A549 (cell line): ENCODE measurements around the gene RAET1L. TPM values are rescaled to one million over a fixed set of nuclear protein-coding genes. Genes with fewer than 3 reads are reported as not detected.

ENCODE experiments used
- ATAC-seq, 2 experiments: fragments of 200-7000 bp in 1 of 2; fragments of >200 bp in 1 of 2; cut with Nextera tagmentation in 1 of 2; cut with Tn5 transposase in 1 of 2; 3 replicates each; pipeline versions ENCODE4 v1.8.0 to v1.9.1; 2018 to 2020; ENCODE audit warnings: mild to moderate bottlenecking in 1 of 2, moderate library complexity in 1 of 2
- CTCF ChIA-PET: fragments of 300-600 bp; sonication (Branson Sonifier 250); formaldehyde crosslinking; extraction: SDS; loops from one replicate; lab custom pipeline; 2021; ENCODE audit warnings: antibody characterized with exemption, inconsistent platforms; lab: Yijun Ruan, JAX
- POLR2A ChIA-PET: fragments of 350-600 bp; formaldehyde crosslinking; extraction: SDS; loops from one replicate; lab custom pipeline; 2021; ENCODE audit warnings: antibody characterized with exemption, inconsistent platforms; lab: Yijun Ruan, JAX
- DNase-seq, 2 experiments: peaks; one replicate each; pipeline versions ENCODE4 v3.0.0 to v3.0.0-alpha.2; 2011 to 2016; ENCODE audit warnings: low read depth in 1 of 2, low spot score in 1 of 2
- FAIRE-seq: peaks from 2 replicates; lab custom pipeline; 2011; peaks lifted over from hg19 to GRCh38; lab: Jason Lieb, UNC
- H3K27ac ChIP-seq, 2 experiments: fragments of >200 bp; sonication (Bioruptor Twin); formaldehyde crosslinking; 3 replicates each; pipeline ENCODE4 v1.5.1; 2016 to 2017
- H3K4me1 ChIP-seq: fragments of >200 bp; sonication (Bioruptor Twin); formaldehyde crosslinking; 3 replicates; pipeline ENCODE4 v1.6.1; 2016
- H3K4me2 ChIP-seq: fragments of >200 bp; sonication (Bioruptor Twin); formaldehyde crosslinking; 3 replicates; pipeline ENCODE4 v1.6.1; 2016
- H3K4me3 ChIP-seq: fragments of >200 bp; sonication (Bioruptor Twin); formaldehyde crosslinking; 3 replicates; pipeline ENCODE4 v1.5.1; 2016
- H3K9me3 ChIP-seq: fragments of >200 bp; sonication (Bioruptor Twin); formaldehyde crosslinking; 3 replicates; pipeline ENCODE4 v1.6.1; 2016
- CEBPB ChIP-seq, 2 experiments: fragments of >200 bp in 1 of 2; sonication (Bioruptor Twin) in 1 of 2; formaldehyde crosslinking in 1 of 2; IDR thresholded peaks; 2 replicates each; pipeline ENCODE4 v1.6.1; 2012 to 2016
- CHD4 ChIP-seq: fragments of 200-600 bp; sonication (generic); IDR thresholded peaks from 2 replicates; pipeline ENCODE4 v1.6.1; 2016; ENCODE audit warnings: antibody characterized with exemption, mild to moderate bottlenecking, borderline replicate concordance
- EP300 ChIP-seq, 2 experiments: fragments of >200 bp; sonication (Bioruptor Twin); formaldehyde crosslinking; IDR thresholded peaks; 2 replicates in 1 of 2; 3 replicates in 1 of 2; pipeline ENCODE4 v1.6.1; 2016 to 2017
- FOSL2 ChIP-seq, 2 experiments: fragments of 450-650 bp in 1 of 2; fragments of >200 bp in 1 of 2; sonication (Bioruptor Twin) in 1 of 2; formaldehyde crosslinking; IDR thresholded peaks; 2 replicates each; pipeline versions ENCODE4 v1.5.0 to v1.6.1; 2016 to 2020; ENCODE audit warnings: mild to moderate bottlenecking in 1 of 2, moderate library complexity in 1 of 2
- HES2 ChIP-seq: fragments of >200 bp; sonication (Bioruptor Twin); formaldehyde crosslinking; IDR thresholded peaks from 2 replicates; pipeline ENCODE4 v1.6.1; 2016
- HMGXB4 ChIP-seq: fragments of 250-450 bp; sonication (Bioruptor Pico); IDR thresholded peaks from 2 replicates; pipeline ENCODE4 v1.5.0; 2021; ENCODE audit warnings: mild to moderate bottlenecking, moderate library complexity, borderline replicate concordance
- HOXB13 ChIP-seq: fragments of 250-450 bp; sonication (Bioruptor Pico); IDR thresholded peaks from 2 replicates; pipeline ENCODE4 v1.5.0; 2020; ENCODE audit warnings: low read depth, mild to moderate bottlenecking, moderate library complexity
- HOXB5 ChIP-seq: fragments of 250-450 bp; sonication (Bioruptor Pico); IDR thresholded peaks from 2 replicates; pipeline ENCODE4 v1.5.0; 2020; ENCODE audit warnings: mild to moderate bottlenecking, moderate library complexity
- JUN ChIP-seq, 2 experiments: fragments of >200 bp; sonication (Bioruptor Twin); formaldehyde crosslinking; IDR thresholded peaks; 2 replicates in 1 of 2; 3 replicates in 1 of 2; pipeline ENCODE4 v1.6.1; 2016 to 2017
- JUNB ChIP-seq: fragments of >200 bp; sonication (Bioruptor Twin); formaldehyde crosslinking; IDR thresholded peaks from 2 replicates; pipeline ENCODE4 v1.6.1; 2016
- KDM5A ChIP-seq: fragments of 200-600 bp; sonication (generic); IDR thresholded peaks from 2 replicates; pipeline ENCODE4 v1.6.1; 2016; ENCODE audit warnings: antibody characterized with exemption, mild to moderate bottlenecking
- MAZ ChIP-seq: fragments of 150-350 bp; IDR thresholded peaks from 2 replicates; pipeline ENCODE4 v1.6.1; 2014; ENCODE audit warnings: antibody characterized with exemption, low read depth, low read length, borderline replicate concordance
- PBX3 ChIP-seq: IDR thresholded peaks from 2 replicates; pipeline ENCODE4 v1.6.1; 2012
- PHF8 ChIP-seq: fragments of 200-600 bp; sonication (generic); IDR thresholded peaks from 2 replicates; pipeline ENCODE4 v1.6.1; 2016; ENCODE audit warnings: low read depth, mild to moderate bottlenecking, antibody characterized with exemption, moderate library complexity, borderline replicate concordance
- POLR2AphosphoS2 ChIP-seq: conservative IDR thresholded peaks from 2 replicates; pipeline ENCODE4 v1.6.1; 2012; ENCODE audit warnings: low read length, improper control_type of control experiment, inconsistent platforms
- RFX5 ChIP-seq: fragments of 450-650 bp; IDR thresholded peaks from 2 replicates; pipeline ENCODE4 v1.7.1; 2014; ENCODE audit warnings: antibody characterized with exemption, mild to moderate bottlenecking, moderate library complexity
- RNF2 ChIP-seq: fragments of 200-600 bp; sonication (generic); IDR thresholded peaks from 2 replicates; pipeline ENCODE4 v1.6.1; 2016; ENCODE audit warnings: low read depth, mild to moderate bottlenecking, antibody characterized with exemption, moderate library complexity, borderline replicate concordance
- SMC3 ChIP-seq: fragments of >200 bp; sonication (Bioruptor Twin); formaldehyde crosslinking; IDR thresholded peaks from 3 replicates; pipeline ENCODE4 v1.6.1; 2018; ENCODE audit warnings: inconsistent platforms
- TP53 ChIP-seq: fragments of 250-450 bp; sonication (Bioruptor Pico); IDR thresholded peaks from 2 replicates; pipeline ENCODE4 v1.5.0; 2021; ENCODE audit warnings: mild to moderate bottlenecking, moderate library complexity
- ZC3H11A ChIP-seq: fragments of 450-650 bp; IDR thresholded peaks from 2 replicates; pipeline ENCODE4 v1.6.1; 2014; ENCODE audit warnings: antibody characterized with exemption, mild to moderate bottlenecking
- WGBS: methylation state at CpG from one replicate; pipeline ENCODE4 v1.1.6; 2017; ENCODE audit errors: missing lambda C conversion rate; 5-methylcytosine and 5-hydroxymethylcytosine counted together
- polyA plus RNA-seq, 4 experiments: library from polyadenylated mRNA; depleted of rRNA in 3 of 4; stranded (reverse); fragments of >200 nt; fragmentation: RNase III in 1 of 4; extraction: RNeasy Plus Mini Kit Qiagen cat#74134 plus additional on column Dnase treatment in 1 of 4; gene quantifications; 2 replicates in 3 of 4; 3 replicates in 1 of 4; pipeline ENCODE4 v1.2.3, GENCODE V29; 2011 to 2017

RAET1L gene
- polyA plus RNA-seq, 2 of the 4 experiments (the other 2 are of a cell fraction) = 0.22 TPM; not detected in 1

- no peak for FAIRE-seq
- 66% methylated on average over 7 of the region's 7 CpGs for WGBS
- H3K27ac ChIP-seq = no peak overlapping the region
These were observed 3.9 kb upstream of the RAET1L start for GRCh38 chr6:150029276-150029675.

GRCh38 chr6:150028799-150029198 is 3.5 kb upstream of the RAET1L start:
- ATAC-seq (no peak), FAIRE-seq (no peak), DNase-seq (no peak)
- ChIA-PET POLR2A (no interaction called here), CTCF (interaction anchor here (1.0 kb wide), 1 partner anchor 11 kb away, joined by 6 read pairs; no protein-coding TSS in a partner anchor)
- no peak for TF ChIP-seq HOXB13 (CRISPR knock-in tag)
- no peak for TF ChIP-seq JUN (IDR thresholded peaks at IDR 0.05)
- no peak for TF ChIP-seq KDM5A
- no peak for TF ChIP-seq JUNB
- no peak for TF ChIP-seq RFX5
- TF ChIP-seq POLR2AphosphoS2 = no peak
- TF ChIP-seq RNF2 = no peak
- no peak for TF ChIP-seq EP300 (IDR thresholded peaks at IDR 0.05)
- TF ChIP-seq PHF8 = no peak
- TF ChIP-seq SMC3 = no peak
- TF ChIP-seq HOXB5 (CRISPR knock-in tag) = no peak
- TF ChIP-seq ZC3H11A = no peak
- TF ChIP-seq HES2 = no peak
- TF ChIP-seq HMGXB4 = no peak
- no peak for TF ChIP-seq MAZ
- no peak for TF ChIP-seq FOSL2 (IDR thresholded peaks at IDR 0.05)
- no peak for TF ChIP-seq FOSL2 (CRISPR knock-in tag; IDR thresholded peaks at IDR 0.05)
- TF ChIP-seq TP53 (CRISPR knock-in tag) = no peak
- TF ChIP-seq CHD4 = no peak
- Histone ChIP-seq H3K4me1 (peaks cover 11% of the 10 kb centered on the region; the same call in 1 of the 3 replicates), H3K27ac (no peak overlapping the region), H3K4me3 (no peak overlapping the region), H3K4me2 (no peak overlapping the region), H3K9me3 (no peaks in the 10 kb centered on the region)
- 38% methylated on average over 8 of the region's 8 CpGs for WGBS

More at GRCh38 chr6:150029276-150029675, 3.9 kb upstream of the RAET1L start:
- H3K4me2 ChIP-seq = no peak overlapping the region
- no peak overlapping the region for H3K4me3 ChIP-seq
- POLR2A ChIA-PET = no interaction called here
- ATAC-seq = no peak
- no peak for DNase-seq
- CTCF ChIA-PET = interaction anchor here (1.0 to 1.1 kb wide), 2 partner anchors 12 to 42 kb away, joined by 4 to 6 read pairs; no protein-coding TSS in a partner anchor
- peaks cover 11% of the 10 kb centered on the region; the same call in 1 of the 3 replicates for H3K4me1 ChIP-seq
- H3K9me3 ChIP-seq = no peaks in the 10 kb centered on the region
- TF ChIP-seq HOXB5 (CRISPR knock-in tag) (no peak), CEBPB (IDR thresholded peaks at IDR 0.05) (no peak), POLR2AphosphoS2 (no peak), PBX3 (no peak), TP53 (CRISPR knock-in tag) (no peak)
